Left lobe of liver (tissue), 2 donors: ENCODE measurements around the gene KRTAP10-2. TPM values are rescaled to one million over a fixed set of nuclear protein-coding genes. Genes with fewer than 3 reads are reported as not detected.

Experiments
- ATAC-seq: fragments of 200-7000 bp; cut with Tn5 transposase; one replicate; pipeline ENCODE4 v1.9.1; 2020; ENCODE audit warnings: mild to moderate bottlenecking, moderate library complexity
- DNase-seq: peaks from one replicate; pipeline ENCODE4 v3.0.0-alpha.2; 2020; ENCODE audit warnings: low spot score
- total RNA-seq: library from RNA; stranded (reverse); gene quantifications from one replicate; pipeline ENCODE4 v1.2.1, GENCODE V29; 2021
- donor health status: DM: no; HTN: no; CAD: no; lungs with moderate emphysema.
- donor health status: DM: no; HTN: yes; CAD: no.

The KRTAP10-2 gene
- total RNA-seq, 1 donor from 2014 or later = not detected

- DNase-seq = no peak
- ATAC-seq = no peak
Observed at GRCh38 chr21:44544566-44544965, 6.7 kb downstream of the KRTAP10-2 start.

GRCh38 chr21:44542716-44543115 is 8.6 kb downstream of the KRTAP10-2 start:
- ATAC-seq (no peak), DNase-seq (no peak)

- ATAC-seq = no peak
- no peak for DNase-seq
Observed at GRCh38 chr21:44540741-44541288, 10.5 kb downstream of the KRTAP10-2 start.

GRCh38 chr21:44539991-44540666 is 11.2 kb downstream of the KRTAP10-2 start, which contains the start of gene KRTAP10-1:
Gene KRTAP10-1, minus strand, starts transcription at chr21:44540195. Its CDS starts 45 bp downstream, at chr21:44540150.
- ATAC-seq (no peak), DNase-seq (no peak)

GRCh38 chr21:44539046-44539445 is 12.3 kb downstream of the KRTAP10-2 start:
- no peak for ATAC-seq
- no peak for DNase-seq

DNA sequence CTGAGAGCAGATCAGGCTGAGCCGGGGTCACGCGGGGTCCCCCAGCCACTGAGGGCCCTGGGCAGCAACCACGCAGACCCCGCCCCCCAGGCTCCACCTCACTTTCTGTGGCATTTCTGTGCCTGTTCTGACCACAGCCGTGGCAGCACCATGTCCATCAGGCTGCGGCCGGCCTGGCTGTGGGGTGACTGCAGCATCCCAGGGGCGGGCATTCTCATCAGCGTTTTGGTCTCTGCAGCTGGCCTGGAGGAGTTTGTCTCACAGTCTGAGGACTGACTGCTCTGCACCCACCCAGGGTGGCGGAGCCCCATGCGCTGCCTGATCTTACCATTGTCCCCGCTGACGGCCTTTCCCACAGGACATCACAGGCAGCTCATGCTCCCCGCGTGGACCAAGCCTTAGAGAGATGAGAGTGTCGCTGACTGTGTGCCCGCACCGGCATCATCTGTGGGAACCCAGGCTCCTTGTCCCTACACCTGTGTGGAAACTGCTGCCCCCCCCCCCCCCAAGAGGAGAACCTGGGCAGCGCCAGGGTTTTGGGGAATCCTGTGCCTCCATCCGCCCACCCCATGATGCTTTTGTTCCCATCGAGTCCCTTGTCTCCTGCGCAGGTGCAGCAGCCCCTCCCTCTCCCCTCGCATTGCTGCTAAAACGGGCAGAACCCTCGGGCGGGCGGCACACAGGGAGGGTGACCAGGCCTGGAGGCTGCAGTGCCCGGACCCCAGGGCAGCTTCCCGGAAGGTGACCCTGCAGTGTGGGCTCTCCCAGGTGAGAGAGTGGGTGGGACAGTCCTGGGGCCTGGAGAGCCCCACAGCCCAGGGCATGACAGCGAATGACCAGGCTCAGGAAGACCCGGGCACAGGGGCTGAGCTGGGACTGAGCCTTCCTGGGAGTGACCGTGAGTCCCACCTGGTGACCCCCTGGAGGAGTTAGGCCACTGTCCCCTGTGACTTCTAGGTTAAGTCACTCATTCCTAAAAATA is 13.1 kb downstream of the KRTAP10-2 start:
- no peak for ATAC-seq

DNA sequence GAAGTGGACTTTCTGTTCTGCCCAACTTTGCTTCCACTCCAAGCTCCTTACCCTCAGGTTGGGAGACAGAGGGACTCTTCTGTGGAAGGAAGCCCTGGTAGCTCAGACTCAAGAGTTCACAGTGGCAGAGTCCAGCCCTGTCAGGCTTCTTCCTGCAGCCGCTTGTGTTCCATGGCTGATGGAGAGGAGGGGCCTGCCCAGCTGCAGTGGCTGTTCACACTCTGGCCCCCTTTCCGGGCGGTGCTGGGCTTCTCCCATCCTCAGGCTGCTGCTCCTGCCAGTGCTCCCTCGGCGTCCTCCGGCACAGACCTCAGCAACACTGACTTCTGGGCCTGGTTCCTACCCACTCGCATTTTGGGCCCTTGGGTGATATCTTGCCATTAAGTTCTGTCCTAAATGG is 15.3 kb downstream of the KRTAP10-2 start:
- ATAC-seq (no peak), DNase-seq (no peak)

More for the DNA sequence above, 13.1 kb downstream of the KRTAP10-2 start:
- DNase-seq = no peak

GRCh38 chr21:44534688-44535087 is 16.6 kb downstream of the KRTAP10-2 start:
- ATAC-seq = no peak
- DNase-seq = no peak

DNA sequence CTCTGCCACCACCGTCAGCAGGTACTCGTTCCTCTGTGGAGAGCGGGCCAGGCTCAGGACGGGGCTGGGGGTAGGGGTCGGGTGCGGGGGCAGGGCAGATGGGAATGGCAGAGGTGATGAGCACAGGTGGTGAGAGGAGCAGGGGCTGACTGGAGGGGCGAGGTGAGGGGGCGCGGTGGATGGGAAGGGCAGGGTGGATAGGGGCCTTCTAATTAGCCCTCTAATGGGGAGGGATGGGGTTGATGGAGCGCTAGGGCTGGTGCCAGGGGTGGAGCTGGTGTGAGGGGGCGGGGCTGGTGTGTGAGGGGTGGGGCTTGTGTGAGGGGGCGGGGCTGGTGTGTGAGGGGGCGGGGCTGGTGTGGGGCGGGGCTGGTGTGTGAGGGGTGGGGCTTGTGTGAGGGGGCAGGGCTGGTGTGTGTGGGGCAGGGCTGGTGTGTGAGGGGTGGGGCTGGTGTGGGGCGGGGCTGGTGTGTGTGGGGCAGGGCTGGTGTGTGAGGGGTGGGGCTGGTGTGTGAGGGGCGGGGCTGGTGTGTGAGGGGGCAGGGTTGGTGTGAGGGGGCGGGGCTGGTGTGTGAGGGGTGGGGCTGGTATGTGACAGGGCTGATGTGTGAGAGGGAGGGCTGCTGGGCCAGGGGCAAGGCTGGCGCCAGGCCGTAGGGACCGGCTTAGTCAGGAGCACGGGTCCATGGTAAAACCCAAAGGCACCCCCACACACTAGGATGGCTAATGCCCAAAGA is 17.2 kb downstream of the KRTAP10-2 start:
- no peak for DNase-seq
- ATAC-seq = no peak

DNA sequence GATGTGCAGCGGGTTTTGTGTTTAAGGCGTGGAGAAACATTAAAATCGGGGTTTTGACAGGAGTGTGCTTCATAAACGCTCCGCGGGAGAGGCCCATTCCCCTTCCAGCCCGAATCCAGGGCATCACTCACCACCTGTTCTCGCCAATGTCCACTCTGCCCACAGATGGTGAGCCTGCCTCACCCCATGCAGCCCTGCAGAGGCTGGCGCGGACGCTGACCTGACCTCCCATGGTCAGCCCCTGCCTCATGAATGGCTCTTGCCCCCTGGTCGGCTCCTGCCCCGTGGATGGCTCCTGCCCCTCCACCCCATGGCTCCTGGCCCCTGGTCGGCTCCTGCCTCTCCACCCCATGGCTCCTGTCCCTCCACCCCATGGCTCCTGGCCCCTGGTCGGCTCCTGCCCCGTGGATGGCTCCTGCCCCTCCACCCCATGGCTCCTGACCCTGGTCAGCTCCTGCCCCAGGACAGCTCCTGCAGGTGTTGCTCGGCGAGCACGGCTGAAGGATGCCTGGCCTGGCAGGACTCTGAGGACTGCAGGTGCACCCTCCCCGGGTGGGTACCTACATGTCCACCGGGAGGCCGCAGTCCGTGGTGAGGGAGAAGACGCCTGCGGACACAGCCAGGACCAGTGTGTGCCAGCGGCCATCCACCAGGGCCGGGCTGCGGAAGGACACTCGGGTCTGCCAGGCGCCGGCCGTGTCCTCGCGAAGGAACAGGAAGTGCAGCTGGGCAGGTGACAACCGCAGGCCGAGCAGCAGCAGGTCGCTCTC is 18.0 kb downstream of the KRTAP10-2 start:
- no peak for ATAC-seq

GRCh38 chr21:44532712-44533111 is 18.6 kb downstream of the KRTAP10-2 start:
- DNase-seq (no peak), ATAC-seq (no peak)

More for the DNA sequence above, 18.0 kb downstream of the KRTAP10-2 start:
- peak; percentile 40 for DNase-seq

- DNase-seq = peak; percentile 39
- no peak for ATAC-seq
Observed at GRCh38 chr21:44531606-44532564, 19.4 kb downstream of the KRTAP10-2 start.

- DNase-seq = no peak
- ATAC-seq = no peak
Observed at GRCh38 chr21:44530903-44531605, 20.3 kb downstream of the KRTAP10-2 start.

GRCh38 chr21:44530221-44530902 is 20.9 kb downstream of the KRTAP10-2 start:
- ATAC-seq (no peak), DNase-seq (no peak)

DNA sequence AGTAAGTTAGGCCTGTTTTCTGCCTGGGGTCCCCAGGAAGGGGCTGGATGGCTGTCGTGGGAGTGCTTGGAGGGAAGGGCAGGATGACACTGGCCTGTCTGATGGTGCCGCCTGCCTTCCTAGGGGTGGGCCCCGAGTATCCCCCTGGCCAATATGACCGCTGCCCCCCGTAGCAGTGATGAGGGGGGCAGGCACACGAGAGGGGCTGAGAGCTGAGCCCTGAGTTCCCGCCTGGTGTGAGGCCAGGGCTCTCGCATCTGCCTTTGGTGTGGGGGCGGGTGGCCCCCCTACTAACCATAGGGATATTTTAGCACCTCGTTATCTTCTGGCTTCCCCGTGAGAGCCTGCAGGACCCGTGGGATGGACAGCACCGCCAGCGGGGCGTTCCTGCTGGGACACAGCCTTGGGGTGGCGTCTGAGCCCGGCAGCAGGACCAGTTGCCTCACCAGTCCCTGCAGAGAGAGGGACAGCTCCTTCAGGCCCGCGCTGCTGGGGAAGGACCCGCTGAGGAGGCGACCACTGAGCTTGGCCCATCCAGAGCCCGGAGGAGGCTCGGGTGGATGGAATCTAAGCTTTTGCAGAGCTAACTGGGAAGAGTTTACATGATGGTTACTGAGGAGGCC is 21.7 kb downstream of the KRTAP10-2 start:
- DNase-seq (no peak), ATAC-seq (no peak)

DNA sequence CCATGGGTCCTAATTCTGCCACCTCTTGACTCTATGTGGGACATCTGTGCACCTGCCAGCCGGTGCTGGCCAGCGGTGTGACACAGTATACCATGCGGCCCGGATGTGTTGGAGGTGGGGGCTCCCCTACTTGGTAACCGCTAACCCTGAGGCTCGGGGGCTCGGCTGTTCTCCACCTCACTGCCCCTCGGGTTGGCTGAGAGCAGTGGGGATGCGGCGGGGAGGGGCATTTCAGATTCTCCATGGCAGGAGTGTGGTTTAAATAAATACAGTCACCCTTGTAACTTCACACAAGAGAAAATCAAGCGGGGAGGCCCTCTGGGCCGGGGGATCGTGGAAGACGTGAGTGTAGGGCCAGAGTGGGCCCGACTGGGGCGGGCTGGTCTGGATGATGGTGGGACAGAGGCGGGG is 22.3 kb downstream of the KRTAP10-2 start:
- ATAC-seq (no peak), DNase-seq (no peak)

DNA sequence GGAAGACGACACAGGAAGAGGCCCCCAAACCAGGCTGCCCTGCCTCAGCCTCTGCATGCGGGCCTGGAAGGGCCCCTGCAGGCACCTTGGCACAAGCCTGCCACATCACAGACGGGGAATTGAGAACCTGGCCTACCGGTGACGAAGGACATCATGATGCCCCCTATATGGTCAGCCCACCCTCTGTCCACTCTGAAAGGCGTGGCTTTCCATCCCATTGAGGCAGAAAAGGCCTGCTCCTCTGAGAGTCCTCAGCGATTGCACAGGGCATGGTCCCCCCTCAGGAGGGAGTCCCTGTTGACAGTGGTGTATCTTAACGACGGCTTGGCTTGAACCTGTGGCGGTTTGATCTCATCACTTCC is 22.7 kb downstream of the KRTAP10-2 start:
- DNase-seq = no peak
- ATAC-seq = no peak
